Neutrophil (primary cell): Measurements from ENCODE around the gene RDH13.
"Not testable (repeated sequence)": the region's sequence is repeated elsewhere in the genome, so short reads cannot be mapped to it uniquely, and the experiment has no call there.

ENCODE experiments used
- H3K27ac ChIP-seq: fragments of 200-600 bp; sonication (generic); 2 replicates; pipeline ENCODE4 v1.5.1; 2016; ENCODE audit warnings: mild to moderate bottlenecking, moderate library complexity
- H3K27me3 ChIP-seq: fragments of 200-600 bp; sonication (generic); 2 replicates; pipeline ENCODE4 v1.6.0; 2016; ENCODE audit warnings: mild to moderate bottlenecking
- H3K36me3 ChIP-seq: fragments of 200-600 bp; sonication (generic); 2 replicates; pipeline ENCODE4 v1.5.1; 2017
- H3K4me1 ChIP-seq, 2 experiments: fragments of 200-600 bp in 1 of 2; sonication (generic) in 1 of 2; 1 replicate in 1 of 2; 2 replicates in 1 of 2; pipeline versions ENCODE4 v1.5.1 to v1.6.1; 2013 to 2016; ENCODE audit warnings: low read depth in 1 of 2, low read length in 1 of 2, mild to moderate bottlenecking in 1 of 2, moderate library complexity in 1 of 2; ENCODE audit not compliant: control insufficient read depth in 1 of 2, insufficient read depth in 1 of 2
- H3K4me3 ChIP-seq, 2 experiments: fragments of 200-600 bp in 1 of 2; sonication (generic) in 1 of 2; 1 replicate in 1 of 2; 2 replicates in 1 of 2; pipeline ENCODE4 v1.5.1; 2013 to 2016; ENCODE audit warnings: low read depth in 1 of 2, low read length in 1 of 2, mild to moderate bottlenecking in 1 of 2, moderate library complexity in 1 of 2
- H3K9me3 ChIP-seq: fragments of 200-600 bp; sonication (generic); 2 replicates; pipeline ENCODE4 v1.5.1; 2016
- CTCF ChIP-seq: fragments of 200-600 bp; sonication (generic); IDR thresholded peaks from 2 replicates; pipeline ENCODE4 v1.5.1; 2016; ENCODE audit warnings: antibody characterized with exemption

The RDH13 gene

GRCh38 chr19:55000761-55001160, 62.2 kb downstream of the RDH13 start:
- no peaks in the 10 kb centered on the region for H3K36me3 ChIP-seq
- no peak overlapping the region for H3K4me3 ChIP-seq
- peaks cover 13% of the 10 kb centered on the region for H3K9me3 ChIP-seq
- peaks cover 0 to 3% of the 10 kb centered on the region in 2 experiments for H3K4me1 ChIP-seq
- TF ChIP-seq CTCF, result no peak
- H3K27ac ChIP-seq, result no peak overlapping the region
- H3K27me3 ChIP-seq, result no peaks in the 10 kb centered on the region

- H3K9me3 ChIP-seq, H3K4me1 ChIP-seq, H3K27me3 ChIP-seq, H3K4me3 ChIP-seq, H3K36me3 ChIP-seq, H3K27ac ChIP-seq: not testable (repeated sequence)
Measured at GRCh38 chr19:54998751-54999239, 64.2 kb downstream of the RDH13 start.

GRCh38 chr19:54995561-54995960, 67.4 kb downstream of the RDH13 start:
- H3K4me3 ChIP-seq, result no peak overlapping the region
- H3K27ac ChIP-seq, result no peak overlapping the region
- no peak for TF ChIP-seq CTCF
- no peaks in the 10 kb centered on the region for H3K27me3 ChIP-seq
- H3K9me3 ChIP-seq, result no peaks in the 10 kb centered on the region
- no peaks in the 10 kb centered on the region for H3K4me1 ChIP-seq
- no peaks in the 10 kb centered on the region for H3K36me3 ChIP-seq
